HCT116 (cell line): Measurements from ENCODE around the gene NR2F6. TPM values are rescaled to one million over a fixed set of nuclear protein-coding genes. Genes with fewer than 3 reads are reported as not detected.
"Not testable (repeated sequence)": the region's sequence is repeated elsewhere in the genome, so short reads cannot be mapped to it uniquely, and the experiment has no call there.

Source experiments
- ATAC-seq: fragments of 200-7000 bp; cut with Tn5 transposase; 2 replicates; pipeline ENCODE4 v1.9.1; 2020; ENCODE audit warnings: mild to moderate bottlenecking, moderate library complexity
- BruUV-seq: library from RNA; stranded (reverse); fragments of 400-500 nt; replicated peaks from 2 replicates; lab custom pipeline; 2021; lab: Mats Ljungman, UMichigan
- CTCF ChIA-PET: fragments of 300-600 bp; sonication (Branson Sonifier 250); formaldehyde crosslinking; loops from one replicate; lab custom pipeline; 2021; ENCODE audit warnings: antibody characterized with exemption; lab: Charles Lee
- POLR2A ChIA-PET: fragments of 300-600, 350-600 bp; sonication (Branson Sonifier 250); formaldehyde crosslinking; loops from one replicate; lab custom pipeline; 2021; ENCODE audit warnings: antibody characterized with exemption; lab: Charles Lee
- RAD21 ChIA-PET, 2 experiments: fragments of 300-600 bp; sonication (Branson Sonifier 250); formaldehyde crosslinking; loops; one replicate each; lab custom pipeline; 2023; ENCODE audit warnings: low total read pairs in 2 of 2; ENCODE audit not compliant: uncharacterized antibody in 2 of 2, unreplicated experiment in 2 of 2, low non-redundant PET in 1 of 2; lab: Charles Lee
- DNase-seq: peaks from one replicate; pipeline ENCODE4 v3.0.0-alpha.2; 2010; ENCODE audit warnings: low read depth, low spot score
- H2AFZ ChIP-seq: fragments of 200-600 bp; shearing (Covaris generic), sonication (generic); 2 replicates; pipeline ENCODE4 v1.6.1; 2017; ENCODE audit warnings: low read depth, mixed run types, mixed read lengths, antibody characterized with exemption, low read length; ENCODE audit not compliant: poor library complexity, severe bottlenecking
- H3K27ac ChIP-seq: 2 replicates; pipeline ENCODE4 v1.5.1; 2012; ENCODE audit warnings: low read depth, low read length
- H3K27me3 ChIP-seq: fragments of 200-600 bp; sonication (generic); 2 replicates; pipeline ENCODE4 v1.6.1; 2016; ENCODE audit warnings: mixed run types, low read length, mixed read lengths; ENCODE audit not compliant: insufficient read depth
- H3K36me3 ChIP-seq, 2 experiments: fragments of 200-500 bp in 1 of 2; fragments of 200-600 bp in 1 of 2; sonication (Bioruptor generic) in 1 of 2; sonication (generic) in 1 of 2; 2 replicates each; pipeline versions ENCODE4 v1.5.1 to v1.6.1; 2014 to 2016; ENCODE audit warnings: low read length in 2 of 2, inconsistent platforms in 1 of 2, mixed read lengths in 1 of 2, mixed run types in 1 of 2; ENCODE audit not compliant: insufficient read depth in 2 of 2, control insufficient read depth in 1 of 2
- H3K4me1 ChIP-seq, 2 experiments: fragments of 200-600 bp in 1 of 2; sonication (generic) in 1 of 2; 2 replicates each; pipeline versions ENCODE4 v1.5.1 to v1.6.1; 2012 to 2017; ENCODE audit warnings: low read length in 2 of 2, inconsistent platforms in 1 of 2, mild to moderate bottlenecking in 1 of 2, mixed read lengths in 1 of 2, mixed run types in 1 of 2, moderate library complexity in 1 of 2; ENCODE audit not compliant: insufficient read depth in 2 of 2, control insufficient read depth in 1 of 2
- H3K4me2 ChIP-seq: fragments of 200-600 bp; sonication (generic); 2 replicates; pipeline ENCODE4 v1.6.1; 2017; ENCODE audit warnings: mixed run types, low read length, mixed read lengths
- H3K4me3 ChIP-seq, 2 experiments: fragments of 200-600 bp in 1 of 2; sonication (generic) in 1 of 2; replicated peaks in 1 of 2; 2 replicates each; pipeline ENCODE4 v1.5.1; 2011 to 2016; ENCODE audit warnings: low read length in 2 of 2, control low read depth in 1 of 2, low read depth in 1 of 2, mild to moderate bottlenecking in 1 of 2, mixed read lengths in 1 of 2, mixed run types in 1 of 2
- H3K79me2 ChIP-seq: fragments of 200-600 bp; sonication (generic); 2 replicates; pipeline ENCODE4 v1.6.1; 2017; ENCODE audit warnings: mild to moderate bottlenecking, mixed run types, low read length, moderate library complexity, mixed read lengths; ENCODE audit not compliant: insufficient read depth
- H3K9ac ChIP-seq: fragments of 200-600 bp; sonication (generic); 2 replicates; pipeline ENCODE4 v1.6.1; 2016; ENCODE audit warnings: low read length, mixed read lengths
- H3K9me2 ChIP-seq: fragments of 200-600 bp; sonication (generic), shearing (Covaris generic); 2 replicates; pipeline ENCODE4 v1.6.1; 2017; ENCODE audit warnings: mixed run types, mild to moderate bottlenecking, moderate library complexity; ENCODE audit not compliant: insufficient read depth
- H3K9me3 ChIP-seq, 2 experiments: fragments of 200-500 bp in 1 of 2; fragments of 200-600 bp in 1 of 2; sonication (Bioruptor generic) in 1 of 2; sonication (generic) in 1 of 2; 2 replicates each; pipeline ENCODE4 v1.6.1; 2014 to 2017; ENCODE audit warnings: low read length in 2 of 2, mixed read lengths in 2 of 2, inconsistent platforms in 1 of 2, low read depth in 1 of 2, mild to moderate bottlenecking in 1 of 2, mixed run types in 1 of 2, moderate library complexity in 1 of 2; ENCODE audit not compliant: control insufficient read depth in 1 of 2, insufficient read depth in 1 of 2
- H4K20me1 ChIP-seq: fragments of 200-600 bp; sonication (generic), shearing (Covaris generic); 2 replicates; pipeline ENCODE4 v1.6.1; 2017; ENCODE audit warnings: mixed run types, mild to moderate bottlenecking, moderate library complexity; ENCODE audit not compliant: insufficient read depth
- ATF3 ChIP-seq: IDR thresholded peaks from 2 replicates; pipeline ENCODE4 v1.6.1; 2012
- EGR1 ChIP-seq: IDR thresholded peaks from 2 replicates; pipeline ENCODE4 v1.6.1; 2012; ENCODE audit warnings: low read depth
- ELF1 ChIP-seq: IDR thresholded peaks from 2 replicates; pipeline ENCODE4 v1.6.1; 2012; ENCODE audit warnings: low read depth, borderline replicate concordance
- EZH2phosphoT487 ChIP-seq: fragments of 200-600 bp; IDR thresholded peaks from 2 replicates; pipeline ENCODE4 v1.6.1; 2018; ENCODE audit warnings: antibody characterized with exemption, borderline replicate concordance
- FOSL1 ChIP-seq: IDR thresholded peaks from 2 replicates; pipeline ENCODE4 v1.6.1; 2012; ENCODE audit warnings: low read depth
- POLR2A ChIP-seq: IDR thresholded peaks from 2 replicates; pipeline ENCODE4 v1.7.0; 2011; ENCODE audit warnings: borderline replicate concordance; ENCODE audit not compliant: insufficient read depth, insufficient read length; ENCODE audit errors: extremely low read depth
- POLR2AphosphoS5 ChIP-seq: IDR thresholded peaks from 2 replicates; pipeline ENCODE4 v1.6.1; 2011; ENCODE audit warnings: mild to moderate bottlenecking, low read depth, low read length, moderate library complexity
- RAD21 ChIP-seq: IDR thresholded peaks from 2 replicates; pipeline ENCODE4 v1.6.1; 2012; ENCODE audit warnings: low read depth, mild to moderate bottlenecking
- TCF7L2 ChIP-seq: IDR thresholded peaks from 2 replicates; pipeline ENCODE4 v1.7.0; 2011; ENCODE audit warnings: borderline replicate concordance, inconsistent platforms; ENCODE audit not compliant: insufficient read depth, insufficient read length; ENCODE audit errors: extremely low read depth
- YY1 ChIP-seq: IDR thresholded peaks from 2 replicates; pipeline ENCODE4 v1.6.1; 2011; ENCODE audit warnings: low read length, low read depth, moderate library complexity, mild to moderate bottlenecking; ENCODE audit not compliant: insufficient replicate concordance; ENCODE audit errors: extremely low read depth
- ZNF274 ChIP-seq: fragments of 200-500 bp; sonication (Bioruptor generic); IDR thresholded peaks from 2 replicates; pipeline ENCODE4 v1.6.1; 2014; ENCODE audit warnings: mild to moderate bottlenecking, low read depth, low read length, inconsistent platforms
- intact Hi-C: fragments of 100-400 bp; cut with micrococcal nuclease; formaldehyde crosslinking; loops from 2 replicates; pipeline ENCODE4 v1.10.0; 2022
- total RNA-seq: library from RNA; stranded (reverse); gene quantifications from one replicate; pipeline ENCODE4 v1.2.1, GENCODE V29; 2021; ENCODE audit not compliant: unreplicated experiment
- TF ChIP-seq, protein P1 (sequence below), 3 experiments: fragments of 200-600 bp in 1 of 3; sonication (generic) in 1 of 3; IDR thresholded peaks in 2 of 3; conservative IDR thresholded peaks in 1 of 3; 2 replicates each; pipeline ENCODE4 v1.5.1; 2012 to 2017; ENCODE audit warnings: low read depth in 2 of 3, low read length in 2 of 3, antibody characterized with exemption in 1 of 3, borderline replicate concordance in 1 of 3, control low read depth in 1 of 3, mild to moderate bottlenecking in 1 of 3, mixed read lengths in 1 of 3, mixed run types in 1 of 3, moderate library complexity in 1 of 3; ENCODE audit not compliant: insufficient read depth in 1 of 3
- TF ChIP-seq, protein P2 (sequence below): IDR thresholded peaks from 2 replicates; pipeline ENCODE4 v1.6.1; 2012

NR2F6 gene
- total RNA-seq, 1 experiment from 2014 or later, result 88.0 TPM

DNA sequence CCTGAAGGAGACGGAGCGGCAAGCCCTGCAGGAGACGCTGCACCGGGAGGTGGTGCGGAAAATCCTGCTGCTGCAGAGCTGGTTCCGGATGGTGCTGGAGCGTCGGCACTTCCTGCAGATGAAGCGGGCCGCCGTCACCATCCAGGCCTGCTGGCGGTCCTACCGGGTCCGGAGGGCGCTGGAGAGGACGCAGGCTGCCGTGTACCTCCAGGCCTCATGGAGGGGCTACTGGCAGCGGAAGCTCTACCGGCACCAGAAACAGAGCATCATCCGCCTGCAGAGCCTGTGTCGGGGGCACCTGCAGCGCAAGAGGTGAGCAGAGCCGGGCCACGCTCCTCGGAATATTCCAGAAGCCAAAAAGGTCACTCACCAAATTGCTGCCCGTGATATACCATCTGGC, 53.0 kb downstream of the NR2F6 start:
- TF ChIP-seq EGR1, result no peak
- no peak for TF ChIP-seq POLR2A
- TF ChIP-seq ELF1, result no peak
- no peak for TF ChIP-seq ATF3
- no peak for TF ChIP-seq EZH2phosphoT487
- TF ChIP-seq FOSL1, result no peak
- TF ChIP-seq TCF7L2, result no peak
- TF ChIP-seq, protein P1, sequence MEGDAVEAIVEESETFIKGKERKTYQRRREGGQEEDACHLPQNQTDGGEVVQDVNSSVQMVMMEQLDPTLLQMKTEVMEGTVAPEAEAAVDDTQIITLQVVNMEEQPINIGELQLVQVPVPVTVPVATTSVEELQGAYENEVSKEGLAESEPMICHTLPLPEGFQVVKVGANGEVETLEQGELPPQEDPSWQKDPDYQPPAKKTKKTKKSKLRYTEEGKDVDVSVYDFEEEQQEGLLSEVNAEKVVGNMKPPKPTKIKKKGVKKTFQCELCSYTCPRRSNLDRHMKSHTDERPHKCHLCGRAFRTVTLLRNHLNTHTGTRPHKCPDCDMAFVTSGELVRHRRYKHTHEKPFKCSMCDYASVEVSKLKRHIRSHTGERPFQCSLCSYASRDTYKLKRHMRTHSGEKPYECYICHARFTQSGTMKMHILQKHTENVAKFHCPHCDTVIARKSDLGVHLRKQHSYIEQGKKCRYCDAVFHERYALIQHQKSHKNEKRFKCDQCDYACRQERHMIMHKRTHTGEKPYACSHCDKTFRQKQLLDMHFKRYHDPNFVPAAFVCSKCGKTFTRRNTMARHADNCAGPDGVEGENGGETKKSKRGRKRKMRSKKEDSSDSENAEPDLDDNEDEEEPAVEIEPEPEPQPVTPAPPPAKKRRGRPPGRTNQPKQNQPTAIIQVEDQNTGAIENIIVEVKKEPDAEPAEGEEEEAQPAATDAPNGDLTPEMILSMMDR (IDR thresholded peaks at IDR 0.05 in 2 of 3, conservative IDR thresholded peaks at IDR 0.05 in 1 of 3; ENCODE audit: borderline replicate concordance in 1 of 3, insufficient read depth in 1 of 3, low read depth in 2 of 3, low read length in 2 of 3), result no peak
- no peak for TF ChIP-seq YY1
- TF ChIP-seq POLR2AphosphoS5, result no peak
- no peak for TF ChIP-seq RAD21
- no peak for TF ChIP-seq ZNF274
- TF ChIP-seq, protein P2, sequence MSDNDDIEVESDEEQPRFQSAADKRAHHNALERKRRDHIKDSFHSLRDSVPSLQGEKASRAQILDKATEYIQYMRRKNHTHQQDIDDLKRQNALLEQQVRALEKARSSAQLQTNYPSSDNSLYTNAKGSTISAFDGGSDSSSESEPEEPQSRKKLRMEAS, result no peak
- TF ChIP-seq, all 23 proteins: peak for 0
- no peak for DNase-seq
- no peak overlapping the region for H3K9ac ChIP-seq
- ChIA-PET POLR2A (no interaction called here), CTCF (no interaction called here), RAD21 (no interaction called here)
- H3K9me2 ChIP-seq, result no peaks in the 10 kb centered on the region
- H2AFZ ChIP-seq, result no peak overlapping the region
- no peaks in the 10 kb centered on the region for H3K9me3 ChIP-seq
- H3K4me2 ChIP-seq, result no peak overlapping the region
- no peaks in the 10 kb centered on the region for H3K4me1 ChIP-seq
- no peaks in the 10 kb centered on the region for H3K79me2 ChIP-seq
- no peak overlapping the region for H3K27ac ChIP-seq
- no peaks in the 10 kb centered on the region for H4K20me1 ChIP-seq
- BruUV-seq, result no TSS peak
- intact Hi-C loops, result no loop called here
- no peak for ATAC-seq
- H3K36me3 ChIP-seq, result peaks cover 15 to 16% of the 10 kb centered on the region in 2 experiments
- H3K27me3 ChIP-seq, result no peaks in the 10 kb centered on the region
- no peak overlapping the region for H3K4me3 ChIP-seq

GRCh38 chr19:17191736-17192135, 54.0 kb downstream of the NR2F6 start:
- H3K79me2 ChIP-seq, H3K4me1 ChIP-seq, H4K20me1 ChIP-seq, H2AFZ ChIP-seq, BruUV-seq, DNase-seq, CTCF ChIA-PET, ATAC-seq, H3K4me2 ChIP-seq, H3K9me2 ChIP-seq, H3K4me3 ChIP-seq, H3K27me3 ChIP-seq, H3K27ac ChIP-seq, intact Hi-C loops, H3K9me3 ChIP-seq, POLR2A ChIA-PET, H3K9ac ChIP-seq: not testable (repeated sequence)
- H3K36me3 ChIP-seq, result peaks cover 15 to 16% of the 10 kb centered on the region in 2 experiments
- RAD21 ChIA-PET, result interaction anchor here in 1 of 2 experiments (0.7 kb wide), 1 partner anchor 332 kb away, joined by 4 read pairs; no protein-coding TSS in a partner anchor
